GM18505 (cell line): ENCODE results near the gene STK24.
A peak's percentile ranks its signal among the peaks of the same experiment; 100 is the strongest.
"Not testable (repeated sequence)": the region's sequence is repeated elsewhere in the genome, so short reads cannot be mapped to it uniquely, and the experiment has no call there.

Experiments
- ATAC-seq: cut with Tn5 transposase; IDR thresholded peaks from one replicate; pipeline ENCODE4 v1.9.1; 2021; ENCODE audit not compliant: unreplicated experiment
- POLR2A ChIP-seq: IDR thresholded peaks from 4 replicates; pipeline ENCODE4 v1.6.1; 2011; ENCODE audit warnings: borderline replicate concordance; ENCODE audit not compliant: insufficient read depth, insufficient read length; ENCODE audit errors: extremely low read depth

Gene STK24

DNA sequence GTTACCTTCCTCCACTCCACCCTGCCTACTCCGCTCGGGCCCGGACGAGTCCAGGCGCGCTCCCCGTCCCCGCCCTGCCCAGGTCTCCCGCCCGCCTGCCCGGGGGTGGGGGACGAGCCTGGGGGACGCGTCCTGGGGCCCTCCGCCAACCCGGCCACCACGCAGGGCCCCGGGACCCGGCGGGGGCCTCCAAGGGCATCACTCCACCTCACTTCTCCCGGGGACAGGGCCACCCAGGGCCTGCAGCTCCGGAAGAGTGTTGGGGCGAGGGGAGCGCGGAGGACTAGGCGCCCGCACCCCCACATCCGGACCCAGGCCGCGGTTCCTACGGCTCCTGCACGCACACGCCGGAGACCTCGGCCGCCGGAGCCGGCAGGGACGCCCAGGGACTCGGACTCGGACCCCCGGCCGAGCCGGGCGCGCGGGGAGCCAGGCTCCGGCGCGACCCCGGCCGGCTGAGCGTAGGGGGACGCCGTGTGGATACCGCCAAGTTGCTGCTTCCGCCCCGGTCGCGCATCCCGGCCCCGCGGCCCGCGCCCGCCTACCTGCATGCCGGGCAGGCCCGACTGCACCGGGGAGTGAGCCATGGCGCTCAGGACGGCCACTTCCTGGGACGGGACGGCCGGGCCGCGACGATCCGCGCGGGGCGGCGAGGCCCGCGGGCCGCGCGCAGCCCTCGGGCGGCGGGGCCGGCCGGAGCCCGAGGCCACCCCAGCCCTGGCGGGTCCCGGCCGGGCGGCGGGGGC lies 534 bp downstream of the STK24 start:
- ATAC-seq = peak; percentile 38
- TF ChIP-seq POLR2A = no peak

DNA sequence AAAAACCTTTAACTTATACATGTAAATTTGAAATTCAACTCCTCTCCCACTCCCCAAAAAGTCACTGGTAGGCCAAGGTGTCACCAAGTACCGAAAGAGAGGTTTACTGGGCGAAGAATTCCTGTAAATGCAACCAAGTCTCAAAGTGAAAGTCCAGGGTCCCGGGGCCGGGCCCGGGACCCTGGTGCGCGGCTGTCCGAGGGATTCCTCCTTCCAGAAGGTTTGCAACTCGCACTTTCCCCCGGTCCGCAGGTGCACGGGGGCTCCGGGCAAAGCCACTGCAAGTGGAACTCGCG lies 1.1 kb downstream of the STK24 start:
- TF ChIP-seq POLR2A = no peak
- no peak for ATAC-seq

DNA sequence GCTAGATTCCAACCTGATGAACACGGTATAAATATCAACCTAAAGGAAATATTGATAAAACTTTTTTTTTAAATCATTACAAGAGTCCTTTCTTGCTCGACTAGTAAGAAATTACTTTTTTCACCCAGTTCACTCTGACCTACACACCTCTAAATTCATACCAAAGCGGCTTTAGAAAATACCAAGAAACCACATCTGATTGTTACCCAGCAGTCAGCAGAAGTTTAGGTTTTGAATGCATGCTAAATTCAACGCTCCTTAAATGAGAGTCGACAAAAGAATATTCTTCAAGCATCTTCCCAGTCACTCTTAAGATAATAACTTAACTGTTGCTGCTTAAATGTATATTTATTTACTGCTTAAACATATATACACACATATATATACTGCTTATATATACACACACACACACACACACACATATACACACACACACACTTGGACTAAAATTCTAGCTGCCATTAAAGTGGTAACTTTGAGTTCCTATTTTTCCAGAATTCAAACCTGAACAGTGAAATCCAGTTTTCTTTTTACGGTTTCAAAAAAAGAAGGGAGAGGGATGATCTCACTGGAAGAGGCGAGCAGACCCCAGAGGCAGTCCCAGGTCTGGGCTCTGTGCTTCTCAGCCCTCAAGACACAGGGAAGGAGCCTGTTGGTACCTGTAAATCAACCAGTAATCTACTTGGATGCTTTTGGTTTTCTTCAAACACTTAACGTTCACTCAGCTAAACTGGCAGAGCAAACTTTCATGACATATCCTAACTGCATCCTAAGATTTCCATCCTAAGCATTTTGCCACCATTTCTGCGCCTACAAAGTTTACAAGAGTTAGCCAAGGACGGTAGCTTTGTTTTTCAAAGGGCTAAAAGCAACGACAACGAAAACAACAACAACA lies 1.7 kb downstream of the STK24 start:
- no peak for TF ChIP-seq POLR2A
- no peak for ATAC-seq

DNA sequence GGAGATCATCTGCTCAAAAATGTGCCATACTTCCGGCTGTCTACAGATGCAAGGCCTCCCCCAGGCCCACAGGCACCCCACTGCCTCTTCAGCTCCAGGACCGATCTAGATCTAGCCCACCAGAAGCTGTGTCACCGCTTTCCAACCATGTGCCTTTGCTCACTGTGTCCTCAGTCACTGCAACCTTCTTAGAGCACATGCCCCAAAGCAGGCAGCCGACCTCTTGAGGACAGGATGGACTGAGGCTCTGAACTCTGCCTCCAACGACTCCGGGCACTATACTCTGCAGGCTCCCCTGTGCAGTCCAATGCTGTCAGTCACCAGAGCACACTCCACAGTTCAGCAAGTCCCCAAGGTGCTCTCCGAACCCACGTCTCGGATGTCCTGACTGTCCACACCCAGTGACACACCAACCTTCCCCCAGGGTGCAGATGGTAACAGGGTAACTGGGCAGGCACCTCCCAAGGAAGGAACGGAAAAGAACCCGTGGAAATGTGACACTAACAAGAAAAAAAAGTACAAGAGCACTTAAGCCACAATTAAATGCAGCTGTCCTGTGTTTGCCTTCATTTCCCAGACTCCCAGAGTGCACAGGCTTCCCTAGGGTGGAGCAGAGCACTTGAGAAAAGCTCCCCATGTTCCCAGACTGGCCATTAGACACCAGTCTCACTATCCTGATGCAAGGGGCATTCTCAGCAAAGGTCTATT lies 4.8 kb downstream of the STK24 start:
- ATAC-seq = no peak
- peak; percentile 15 for TF ChIP-seq POLR2A

DNA sequence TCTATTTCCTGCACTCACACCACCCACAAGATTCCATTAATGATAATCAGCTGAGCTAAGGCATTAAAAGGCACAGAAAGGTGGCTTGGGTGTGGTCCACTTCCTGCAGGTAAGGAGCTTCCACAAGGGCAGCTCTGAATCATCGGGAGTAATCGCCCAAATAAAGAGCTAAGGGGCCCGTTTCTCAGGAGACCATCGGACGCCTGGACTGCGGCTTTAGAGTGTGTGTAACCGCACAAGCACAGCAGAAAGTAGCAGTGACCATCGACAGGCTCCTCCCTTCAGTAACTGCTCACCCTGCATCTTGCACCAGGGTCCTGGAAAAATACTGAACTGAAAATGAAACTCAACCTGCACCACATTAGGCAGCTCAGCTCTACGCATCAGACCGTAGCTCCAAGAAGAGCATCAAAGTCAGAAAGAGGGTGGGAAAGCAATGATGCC lies 6.0 kb downstream of the STK24 start:
- peak; percentile 77 for ATAC-seq
- TF ChIP-seq POLR2A = peak; percentile 27

DNA sequence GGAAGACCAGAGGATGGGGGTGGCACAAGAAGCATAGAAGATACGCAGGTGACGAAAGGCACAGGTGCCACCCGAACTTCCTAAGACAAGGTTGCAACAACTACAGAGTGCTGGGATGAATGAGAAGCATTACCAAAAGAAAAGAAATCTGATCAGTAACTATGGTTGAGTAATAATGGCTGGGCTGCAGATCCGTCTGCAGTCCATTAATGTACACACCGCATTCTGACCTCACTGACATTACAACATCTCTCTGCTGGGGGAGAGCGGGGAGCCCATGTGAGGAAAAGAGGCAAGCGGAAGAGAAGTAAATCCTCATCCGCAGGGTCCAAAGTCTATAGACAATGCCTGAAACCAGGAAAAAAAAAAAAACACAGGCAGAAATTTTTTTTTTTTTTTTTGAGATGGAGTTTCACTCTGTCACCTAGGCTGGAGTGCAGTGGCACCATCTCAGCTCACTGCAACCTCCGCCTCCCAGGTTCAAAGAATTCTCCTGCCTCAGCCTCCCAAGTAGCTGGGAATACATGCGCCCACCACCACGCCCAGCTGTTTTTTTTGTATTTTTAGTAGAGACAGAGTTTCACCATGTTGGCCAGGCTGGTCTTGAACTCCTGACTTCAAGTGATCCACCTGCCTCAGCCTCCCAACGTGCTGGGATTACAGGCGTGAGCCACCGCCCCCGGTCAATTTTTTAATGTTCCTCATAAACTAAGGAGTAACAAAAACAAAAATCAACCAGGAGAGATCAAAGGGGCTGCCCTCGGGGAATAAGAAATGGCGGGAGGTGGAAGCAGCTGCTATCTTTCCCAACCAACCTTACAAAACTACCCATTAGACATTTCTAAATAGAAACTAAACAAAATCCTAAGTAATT lies 7.2 kb downstream of the STK24 start:
- not testable (repeated sequence) for ATAC-seq

DNA sequence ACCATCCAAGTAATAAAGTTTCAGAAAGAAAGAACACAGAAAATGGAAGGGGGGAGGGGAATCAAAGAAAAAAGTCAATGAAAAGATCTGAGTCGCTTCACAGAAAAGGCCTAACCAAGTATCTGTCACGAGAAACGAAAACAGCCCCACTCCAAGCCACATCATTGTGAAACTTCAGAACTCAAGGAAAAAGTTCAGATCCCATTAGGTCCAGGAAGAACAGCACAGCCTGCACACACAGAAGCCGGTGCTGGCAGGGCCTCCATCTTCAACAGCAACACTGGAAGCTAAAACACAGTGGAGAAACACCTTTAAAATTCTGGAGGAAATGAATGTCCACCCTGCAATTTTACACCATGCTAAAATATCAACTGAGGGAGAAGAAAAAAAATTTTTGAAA lies 8.0 kb downstream of the STK24 start:
- no peak for ATAC-seq

DNA sequence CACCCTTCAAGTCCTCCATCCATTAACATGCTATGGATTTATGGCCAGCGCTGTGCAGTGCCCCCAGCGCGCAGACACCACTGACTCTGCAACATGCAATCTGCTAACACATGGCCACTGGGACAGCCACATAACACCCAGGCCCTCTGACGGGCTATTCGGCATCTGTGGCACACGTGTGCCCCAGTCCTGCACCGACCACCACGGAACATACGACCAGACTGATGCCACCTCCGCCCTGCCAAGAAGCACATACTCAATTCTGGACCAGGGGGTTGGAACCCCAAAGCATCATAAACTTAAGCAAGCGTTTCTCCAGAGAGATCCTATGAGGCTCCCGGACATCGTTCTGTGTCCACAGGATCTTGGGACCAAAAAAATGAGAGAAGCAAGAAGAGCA lies 9.8 kb downstream of the STK24 start:
- no peak for TF ChIP-seq POLR2A
- no peak for ATAC-seq

More for the DNA sequence above, 8.0 kb downstream of the STK24 start:
- no peak for TF ChIP-seq POLR2A

DNA sequence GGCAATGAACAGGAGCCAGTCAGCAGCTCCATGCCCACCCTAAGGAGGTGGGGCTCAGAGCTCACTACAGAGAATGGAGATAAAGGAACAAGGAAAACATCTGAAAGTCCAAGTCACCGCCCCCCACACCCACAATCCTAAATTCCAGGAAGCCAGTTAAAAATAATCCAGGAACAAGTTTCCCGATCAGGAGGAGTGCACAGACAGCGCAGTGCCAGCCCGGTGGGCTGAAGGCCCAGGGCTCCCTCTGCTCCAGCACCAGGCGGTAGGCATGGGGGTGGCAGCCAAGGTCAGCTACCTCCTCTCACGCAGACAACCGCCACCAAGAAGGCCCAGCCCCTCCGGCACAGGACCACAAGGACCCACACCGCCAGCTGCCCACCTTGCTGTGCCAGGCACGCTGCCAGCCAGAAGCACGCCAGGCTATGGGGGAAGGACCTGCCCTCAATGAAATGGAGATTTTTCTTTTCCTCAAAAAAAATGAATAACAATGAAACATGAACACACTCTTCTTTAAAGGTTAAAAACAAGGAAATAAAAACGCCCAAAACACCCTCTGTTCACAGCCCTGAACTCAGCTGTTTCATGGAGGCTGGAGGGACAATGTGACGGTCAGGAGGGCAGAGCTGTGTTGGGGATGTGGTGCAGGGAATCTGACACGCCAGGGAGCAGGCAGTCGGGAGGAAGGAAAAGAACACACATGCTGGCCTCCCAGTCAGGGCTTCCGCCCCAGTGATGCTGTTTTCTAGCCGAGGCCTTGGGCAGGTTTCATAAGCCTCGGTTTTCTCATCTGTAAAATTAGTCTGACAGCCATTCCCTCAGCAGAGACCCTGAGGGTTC lies 11.0 kb downstream of the STK24 start:
- no peak for ATAC-seq
- TF ChIP-seq POLR2A = no peak

DNA sequence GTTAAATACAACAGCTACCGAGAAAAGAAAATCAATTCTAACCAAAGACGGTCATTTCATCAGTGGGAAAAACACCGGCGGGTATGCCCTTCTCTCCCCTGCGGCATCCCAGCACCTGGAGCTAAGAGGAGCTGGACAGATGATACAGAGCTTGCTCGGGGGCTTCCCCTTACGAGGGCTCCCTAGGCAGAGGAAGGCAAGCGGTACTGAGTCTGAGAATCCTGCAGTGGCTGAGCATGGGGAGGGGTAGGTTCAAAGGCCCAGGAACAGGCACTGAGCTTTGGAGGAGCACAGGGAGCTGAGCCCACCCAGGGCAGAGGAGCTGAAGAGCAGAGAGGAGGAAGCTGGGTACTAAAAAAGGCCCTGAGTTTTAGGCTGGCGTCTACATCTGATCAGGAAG lies 12.7 kb downstream of the STK24 start:
- ATAC-seq = no peak
- no peak for TF ChIP-seq POLR2A

DNA sequence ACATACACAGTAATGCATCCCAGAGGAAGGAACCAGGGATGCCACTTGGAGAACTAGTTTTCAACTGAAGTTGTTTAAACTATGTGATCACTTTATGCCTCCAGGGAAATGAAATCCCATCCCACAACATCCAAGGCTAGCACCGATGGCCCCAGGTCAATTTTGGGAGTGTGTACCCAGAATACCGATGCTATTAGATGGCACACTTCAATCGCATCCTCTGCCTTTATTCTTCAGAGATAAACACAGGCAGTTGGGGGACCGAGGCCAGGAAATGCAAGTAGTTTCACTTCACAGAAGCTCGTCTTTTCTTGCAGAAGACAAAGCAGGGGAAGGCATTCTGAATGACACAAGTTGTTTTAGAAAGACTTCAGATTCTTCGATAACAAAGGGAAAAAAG lies 13.8 kb downstream of the STK24 start:
- TF ChIP-seq POLR2A = no peak
- no peak for ATAC-seq

DNA sequence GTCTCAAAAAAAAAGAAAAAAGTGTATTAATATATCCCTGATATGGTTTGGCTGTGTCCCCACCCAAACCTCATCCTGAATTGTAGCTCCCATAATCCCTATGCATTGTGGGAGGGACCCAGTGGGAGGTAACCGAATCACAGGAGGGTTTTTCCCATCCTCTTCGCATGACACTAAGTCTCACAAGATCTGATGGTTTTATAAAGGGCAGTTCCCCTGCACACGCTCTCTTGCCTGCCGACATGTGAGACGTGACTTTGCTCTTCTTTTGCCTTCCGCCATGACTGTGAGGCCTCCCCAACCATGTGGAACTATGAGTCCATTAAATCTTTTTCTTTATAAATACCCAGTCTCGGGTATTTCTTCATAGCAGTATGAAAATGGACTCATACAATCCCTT lies 17.7 kb downstream of the STK24 start:
- ATAC-seq = no peak
- TF ChIP-seq POLR2A = no peak

DNA sequence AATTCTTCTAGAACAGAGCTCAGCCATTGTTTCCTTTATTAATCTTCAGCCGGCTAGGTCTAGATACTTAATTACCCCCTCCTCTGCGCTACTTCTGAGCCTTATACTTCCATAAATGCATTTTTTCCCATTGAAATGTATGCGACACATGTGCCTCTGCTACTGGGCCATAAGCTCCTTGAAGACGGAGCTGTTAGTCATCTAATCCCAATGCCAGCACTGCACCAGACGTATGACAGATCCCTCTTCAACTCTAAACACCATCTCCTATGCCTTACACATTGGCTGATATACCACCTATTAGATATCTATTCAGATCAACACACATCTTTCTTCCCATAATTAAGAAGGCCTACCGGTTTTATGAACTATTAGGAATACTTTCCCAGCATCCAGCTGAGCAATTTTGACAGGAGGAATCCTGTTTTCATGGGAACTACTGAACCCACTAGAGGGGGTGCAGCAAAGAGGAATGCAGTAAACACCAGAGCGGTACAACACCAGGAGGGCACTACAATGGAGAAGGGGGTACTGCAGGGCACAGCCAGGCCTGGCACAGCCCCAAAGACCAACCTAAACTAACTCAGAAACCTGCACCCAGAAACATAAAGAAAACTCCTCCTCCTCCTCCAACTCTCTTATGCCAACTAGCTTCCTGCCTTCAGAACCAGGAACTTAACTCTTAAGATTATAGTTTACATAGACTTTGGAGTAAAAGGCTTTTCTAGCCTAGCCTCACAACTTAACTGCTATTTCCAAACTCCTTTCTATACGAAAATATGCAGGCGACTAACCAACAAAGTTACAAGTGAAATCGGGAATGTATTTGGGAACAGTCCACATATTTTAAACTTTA lies 18.7 kb downstream of the STK24 start:
- ATAC-seq = no peak
- no peak for TF ChIP-seq POLR2A
